Subcutaneous preadipocyte (primary cell): ENCODE results near the gene SYT3. TPM values are rescaled to one million over a fixed set of nuclear protein-coding genes. Genes with fewer than 3 reads are reported as not detected.

ENCODE experiments used
- total RNA-seq: library from RNA; depleted of rRNA; stranded (reverse); fragments of >200 nt; gene quantifications from 2 replicates; pipeline ENCODE4 v1.2.3, GENCODE V29; 2012

SYT3 gene, protein sequence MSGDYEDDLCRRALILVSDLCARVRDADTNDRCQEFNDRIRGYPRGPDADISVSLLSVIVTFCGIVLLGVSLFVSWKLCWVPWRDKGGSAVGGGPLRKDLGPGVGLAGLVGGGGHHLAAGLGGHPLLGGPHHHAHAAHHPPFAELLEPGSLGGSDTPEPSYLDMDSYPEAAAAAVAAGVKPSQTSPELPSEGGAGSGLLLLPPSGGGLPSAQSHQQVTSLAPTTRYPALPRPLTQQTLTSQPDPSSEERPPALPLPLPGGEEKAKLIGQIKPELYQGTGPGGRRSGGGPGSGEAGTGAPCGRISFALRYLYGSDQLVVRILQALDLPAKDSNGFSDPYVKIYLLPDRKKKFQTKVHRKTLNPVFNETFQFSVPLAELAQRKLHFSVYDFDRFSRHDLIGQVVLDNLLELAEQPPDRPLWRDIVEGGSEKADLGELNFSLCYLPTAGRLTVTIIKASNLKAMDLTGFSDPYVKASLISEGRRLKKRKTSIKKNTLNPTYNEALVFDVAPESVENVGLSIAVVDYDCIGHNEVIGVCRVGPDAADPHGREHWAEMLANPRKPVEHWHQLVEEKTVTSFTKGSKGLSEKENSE
- total RNA-seq, result not detected in 2 replicates

DNA sequence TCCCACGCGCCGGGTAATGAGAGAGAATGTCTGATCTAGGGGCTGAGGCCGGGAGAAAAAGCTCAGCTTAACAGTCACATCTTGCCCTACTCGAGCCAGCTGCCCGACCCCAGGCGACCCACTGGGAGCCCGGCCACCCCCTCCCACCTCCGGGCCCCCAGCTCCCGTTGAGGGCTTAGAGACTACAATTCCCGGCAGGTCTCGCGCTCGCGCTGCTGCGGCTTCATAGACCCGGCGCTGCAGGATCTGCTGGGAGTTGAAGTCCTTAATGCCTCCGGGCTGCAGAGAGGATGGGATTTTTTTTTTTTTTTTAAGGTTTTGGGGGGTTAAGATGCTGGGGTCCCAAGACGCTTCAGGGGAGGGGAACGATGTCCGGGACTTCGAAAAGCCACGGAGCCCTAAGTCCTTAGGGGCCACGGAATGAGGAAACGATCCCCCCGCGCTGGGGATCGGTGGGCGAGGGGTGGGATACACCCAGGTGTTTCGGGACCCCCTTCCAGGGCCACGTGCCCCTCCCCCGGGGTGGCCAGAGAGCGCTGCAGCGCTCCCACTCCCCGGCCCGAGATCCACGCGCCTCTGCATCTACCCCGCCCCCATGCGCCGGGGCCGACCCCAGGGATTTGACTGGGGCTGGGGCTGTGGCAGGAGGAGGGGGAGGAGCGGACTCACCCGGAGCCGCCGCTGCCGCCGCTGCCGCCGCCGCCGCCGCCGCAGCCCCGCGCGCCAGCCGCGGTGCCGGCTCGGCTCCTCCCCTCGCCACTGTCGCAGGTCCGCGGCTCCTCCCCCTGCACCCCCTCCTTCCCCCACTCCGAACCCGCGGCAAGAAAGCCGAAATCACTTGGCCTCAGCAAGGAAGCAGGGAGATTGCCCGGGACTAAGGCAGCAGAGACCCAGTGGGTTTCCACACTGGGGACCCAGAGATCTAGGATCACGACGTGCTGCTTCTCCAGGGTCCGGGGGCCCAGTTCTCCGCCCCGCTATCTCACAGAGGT, at the start of gene SYT3:
TSS of gene SYT3 (minus strand) at position 761 of the 992 bp plus-strand sequence. CDS start 2,470 bp downstream, outside the sequence.

DNA sequence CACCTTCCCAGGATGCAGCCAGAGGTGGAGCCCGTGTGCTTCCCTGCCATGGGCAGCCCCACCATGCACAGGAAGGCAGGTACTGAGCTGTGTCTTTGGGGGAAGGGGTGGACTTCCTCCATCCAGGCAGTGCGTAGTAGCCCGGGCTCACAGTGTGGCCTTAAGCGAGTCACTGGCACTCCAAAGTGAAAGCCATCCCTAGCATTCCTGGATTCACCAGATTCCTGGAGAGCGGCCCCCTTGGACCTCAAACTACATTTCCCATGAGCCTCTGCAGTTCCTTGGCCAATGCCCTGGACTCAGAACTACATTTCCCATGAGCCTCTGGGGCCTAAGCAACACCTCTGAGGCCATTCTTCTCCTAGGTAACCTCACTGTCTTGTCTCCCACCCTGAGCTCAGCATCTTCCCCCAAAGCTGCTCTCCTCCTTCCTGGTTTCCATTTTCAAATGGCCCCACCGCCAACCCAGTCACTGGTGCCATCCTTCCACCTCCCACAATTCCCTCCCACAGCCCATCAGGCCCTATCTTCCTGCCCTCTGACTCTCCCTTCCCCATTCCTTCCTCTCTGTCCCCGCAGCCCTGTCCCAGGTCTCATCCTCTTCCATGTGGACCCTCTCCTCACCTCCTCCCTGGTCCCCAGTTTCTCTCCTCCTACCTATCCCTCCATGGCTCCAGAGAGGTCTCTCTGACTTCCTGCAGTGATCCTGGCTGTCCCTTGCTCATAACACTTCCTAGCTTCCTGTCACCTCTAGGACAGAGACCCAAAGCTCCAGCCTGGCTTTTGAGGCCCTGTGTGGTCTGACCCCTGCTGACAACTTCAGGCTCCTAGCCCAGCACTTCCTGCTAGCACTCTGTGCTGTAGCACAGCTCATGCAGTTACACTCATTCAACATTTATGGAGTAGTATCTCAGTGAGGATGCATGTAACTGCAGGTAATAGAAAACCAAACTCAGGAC, 10.0 kb upstream of the SYT3 start, which contains the start of gene C19orf81:
TSS of gene C19orf81 (plus strand) at position 13 of the 959 bp plus-strand sequence. CDS start at position 13, 0 bp downstream.

Other genes starting within 250 kb of the SYT3 start
- gene SPIB, start 220.9 kb downstream of the SYT3 start, total RNA-seq, result not detected in 2 replicates
- not detected in 2 replicates for gene MYBPC2, start 207.0 kb downstream of the SYT3 start, total RNA-seq
- 23.5 and 25.2 TPM in 2 replicates for gene EMC10, start 163.4 kb downstream of the SYT3 start, total RNA-seq
- not detected in 2 replicates for gene GARIN5A, start 163.0 kb downstream of the SYT3 start, total RNA-seq
- gene JOSD2, start 128.7 kb downstream of the SYT3 start, total RNA-seq, result 22.3 and 32.3 TPM in 2 replicates
- not detected in 2 replicates for gene ASPDH, start 126.0 kb downstream of the SYT3 start, total RNA-seq
- gene LRRC4B, start 71.4 kb downstream of the SYT3 start, total RNA-seq, result under 0.01 TPM in 2 replicates
- gene C19orf81, start 9.6 kb upstream of the SYT3 start, total RNA-seq, result not detected in 2 replicates
- gene SHANK1, start 79.9 kb upstream of the SYT3 start, total RNA-seq, result 0.73 and 1.2 TPM in 2 replicates
- 18.4 and 23.9 TPM in 2 replicates for gene CLEC11A, start 83.5 kb upstream of the SYT3 start, total RNA-seq
- gene GPR32, start 130.6 kb upstream of the SYT3 start, total RNA-seq, result not detected in 2 replicates
- not detected in 2 replicates for gene ACP4, start 150.5 kb upstream of the SYT3 start, total RNA-seq
- gene KLK1, start 183.9 kb upstream of the SYT3 start, total RNA-seq, result 0.37 TPM in 1 of 2 replicates, not detected in the other
- not detected in 2 replicates for gene KLK15, start 193.7 kb upstream of the SYT3 start, total RNA-seq
- gene KLK3, start 215.0 kb upstream of the SYT3 start, total RNA-seq, result not detected in 2 replicates
- 0.37 TPM in 1 of 2 replicates, not detected in the other for gene KLK2, start 233.6 kb upstream of the SYT3 start, total RNA-seq